HG03175 (cell line): ENCODE measurements around the gene NARF.

Source experiments
- ATAC-seq: cut with Tn5 transposase; IDR thresholded peaks from one replicate; pipeline ENCODE4 v1.9.1; 2021; ENCODE audit warnings: mild to moderate bottlenecking, moderate library complexity; ENCODE audit not compliant: unreplicated experiment

Gene NARF

GRCh38 chr17:82433560-82434215 lies 24.9 kb upstream of the NARF start:
- ATAC-seq: no peak

GRCh38 chr17:82434216-82434565 lies 24.4 kb upstream of the NARF start:
- no peak for ATAC-seq

GRCh38 chr17:82435103-82435502 lies 23.4 kb upstream of the NARF start:
- no peak for ATAC-seq

- ATAC-seq: no peak
These were observed 22.6 kb upstream of the NARF start for GRCh38 chr17:82435601-82436583.

- ATAC-seq: no peak
These were observed 21.8 kb upstream of the NARF start for GRCh38 chr17:82436601-82437324.

GRCh38 chr17:82437325-82437668 lies 21.2 kb upstream of the NARF start:
- no peak for ATAC-seq

- no peak for ATAC-seq
These were observed 19.9 kb upstream of the NARF start for GRCh38 chr17:82438401-82439193.

GRCh38 chr17:82439194-82439828 lies 19.2 kb upstream of the NARF start:
- ATAC-seq: no peak

GRCh38 chr17:82439829-82440365 lies 18.6 kb upstream of the NARF start:
- ATAC-seq: no peak

GRCh38 chr17:82440469-82440981 lies 18.0 kb upstream of the NARF start:
- ATAC-seq: no peak

- ATAC-seq: no peak
These were observed 17.4 kb upstream of the NARF start for GRCh38 chr17:82440991-82441627.

- ATAC-seq: no peak
These were observed 16.7 kb upstream of the NARF start for GRCh38 chr17:82441691-82442487.

- ATAC-seq: no peak
These were observed 15.7 kb upstream of the NARF start for GRCh38 chr17:82442643-82443464.

GRCh38 chr17:82443465-82444283 lies 14.9 kb upstream of the NARF start:
- ATAC-seq: no peak

GRCh38 chr17:82444284-82444893 lies 14.2 kb upstream of the NARF start:
- ATAC-seq: no peak

- ATAC-seq: no peak
These were observed 13.5 kb upstream of the NARF start for GRCh38 chr17:82444941-82445521.
